Immature natural killer cell (primary cell): ENCODE data around the gene DIP2C. TPM values are rescaled to one million over a fixed set of nuclear protein-coding genes. Genes with fewer than 3 reads are reported as not detected.
"Not testable (repeated sequence)": the region's sequence is repeated elsewhere in the genome, so short reads cannot be mapped to it uniquely, and the experiment has no call there.

Experiments used
- DNase-seq, 3 donors: peaks; one replicate each; pipeline ENCODE4 v3.0.0; 2022; ENCODE audit warnings: mixed read lengths in 1 of 3
- H3K27ac Mint-ChIP-seq, 6 donors: one replicate each; pipeline ENCODE4 v1.8.0; 2020; ENCODE audit warnings: mixed read lengths in 6 of 6, mild to moderate bottlenecking in 5 of 6, inconsistent platforms in 4 of 6, moderate library complexity in 3 of 6
- H3K27me3 Mint-ChIP-seq, 3 donors: one replicate each; pipeline ENCODE4 v1.8.0; 2020 to 2021; ENCODE audit warnings: low read depth in 3 of 3, mild to moderate bottlenecking in 3 of 3, mixed read lengths in 3 of 3, moderate library complexity in 3 of 3, inconsistent platforms in 1 of 3
- H3K36me3 Mint-ChIP-seq, 3 donors: one replicate each; pipeline ENCODE4 v1.8.0; 2020; ENCODE audit warnings: mixed read lengths in 3 of 3, inconsistent platforms in 2 of 3, mild to moderate bottlenecking in 2 of 3
- H3K4me1 Mint-ChIP-seq, 2 donors: one replicate each; pipeline ENCODE4 v1.8.0; 2020; ENCODE audit warnings: inconsistent platforms in 2 of 2, mild to moderate bottlenecking in 2 of 2, mixed read lengths in 2 of 2, moderate library complexity in 1 of 2
- H3K4me3 Mint-ChIP-seq, 5 donors: one replicate each; pipeline ENCODE4 v1.8.0; 2020; ENCODE audit warnings: mild to moderate bottlenecking in 5 of 5, mixed read lengths in 5 of 5, inconsistent platforms in 3 of 5, moderate library complexity in 3 of 5
- H3K9me3 Mint-ChIP-seq, 6 donors: one replicate each; pipeline ENCODE4 v1.8.0; 2020; ENCODE audit warnings: mild to moderate bottlenecking in 6 of 6, mixed read lengths in 6 of 6, inconsistent platforms in 4 of 6, moderate library complexity in 3 of 6
- polyA plus RNA-seq, 3 donors: library from polyadenylated mRNA; unstranded; fragments of 300-500 nt; fragmentation: Illumina TruSeq; gene quantifications; one replicate each; pipeline ENCODE4 v1.2.3, GENCODE V29; 2021

Gene DIP2C
- polyA plus RNA-seq, 3 donors from 2014 or later = 0.06 to 0.41 TPM; not detected in 1

DNA sequence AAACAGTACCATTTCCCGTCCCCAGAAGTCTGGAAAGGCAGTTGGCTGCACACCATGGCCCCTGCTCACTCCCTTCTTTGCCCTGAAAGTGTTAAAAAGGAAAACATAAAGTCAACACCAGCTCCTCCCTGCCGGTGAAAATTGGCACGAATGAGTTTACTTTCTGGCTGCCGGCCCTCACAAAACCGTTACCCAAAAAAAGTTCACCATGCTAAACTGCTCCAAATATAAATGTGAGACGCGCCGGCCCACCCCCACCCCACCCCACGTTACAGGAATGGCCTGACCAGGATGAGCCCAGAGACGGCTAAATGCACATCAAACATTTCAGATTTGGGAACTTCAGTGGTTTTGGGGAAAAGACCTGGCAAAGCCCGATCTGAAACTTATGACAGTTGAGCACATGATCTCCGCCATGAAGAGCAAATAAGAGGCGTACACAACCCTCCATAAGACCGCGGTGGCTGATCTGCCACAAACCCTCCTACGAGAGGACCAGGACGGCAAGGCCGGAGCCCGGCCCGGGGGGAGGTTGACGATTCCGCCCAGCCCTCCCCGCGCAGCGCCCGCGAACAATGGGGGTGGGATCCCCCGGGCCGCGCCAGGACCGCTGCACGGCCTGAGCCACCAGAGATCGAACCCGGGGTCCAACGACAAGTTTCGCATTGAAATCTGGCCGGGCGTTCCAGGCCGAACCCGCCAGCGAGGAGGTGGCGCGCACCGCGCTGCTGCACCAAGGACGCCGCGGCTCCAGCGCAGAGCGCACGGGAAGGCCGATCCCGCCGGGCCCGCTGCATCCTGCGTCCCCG is 952 bp downstream of the DIP2C start:
- Mint-ChIP-seq H3K27me3 (peaks cover 9 to 19% (median 17%) of the 10 kb centered on the region in 3 donors), H3K9me3 (peaks cover 0 to 3% (median 0%) of the 10 kb centered on the region in 6 donors), H3K36me3 (no peaks in the 10 kb centered on the region), H3K27ac (no peak overlapping the region), H3K4me3 (peak overlapping the region in 2 of 5 donors; percentile 32 to 57), H3K4me1 (peaks cover 0 to 12% of the 10 kb centered on the region in 2 donors)
- no peak for DNase-seq

DNA sequence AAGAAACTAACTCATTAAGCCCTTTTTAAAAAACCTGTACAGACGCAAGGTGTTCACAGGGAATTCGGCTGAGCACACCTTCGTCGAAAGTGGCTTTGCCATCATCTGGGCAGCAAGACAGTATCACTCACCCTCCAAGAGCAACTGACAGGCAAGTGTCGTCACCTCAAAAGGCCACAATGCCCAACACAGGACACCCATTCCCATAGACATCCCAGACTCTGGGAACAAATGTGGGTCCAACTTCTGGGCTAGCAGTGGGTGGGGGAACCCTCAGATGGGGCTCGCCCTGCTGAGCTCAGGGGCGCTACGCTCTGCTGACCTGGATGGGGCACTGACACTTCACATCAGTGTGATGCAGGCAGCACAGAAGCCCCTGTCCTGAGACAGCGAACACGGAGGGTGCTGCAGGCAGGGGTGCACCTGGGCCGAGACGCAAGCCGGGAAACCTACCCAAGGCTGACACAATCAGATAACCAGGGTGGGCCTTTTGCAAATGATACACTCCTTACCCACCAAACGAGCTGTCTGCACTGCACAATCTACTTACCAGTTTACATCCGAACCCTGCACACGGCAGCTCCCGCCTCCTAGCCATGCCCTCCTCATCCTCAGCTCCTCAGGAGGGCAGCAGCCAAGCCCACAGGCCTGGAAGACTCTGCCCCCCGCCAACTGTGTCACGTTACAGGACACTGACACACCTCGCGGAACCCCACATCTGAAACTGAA is 1.7 kb downstream of the DIP2C start:
- peaks cover 0 to 12% of the 10 kb centered on the region in 2 donors for H3K4me1 Mint-ChIP-seq
- H3K9me3 Mint-ChIP-seq = peaks cover 0 to 3% (median 0%) of the 10 kb centered on the region in 6 donors
- H3K27ac Mint-ChIP-seq = no peak overlapping the region
- no peaks in the 10 kb centered on the region for H3K36me3 Mint-ChIP-seq
- DNase-seq = no peak
- peaks cover 9 to 21% (median 17%) of the 10 kb centered on the region in 3 donors for H3K27me3 Mint-ChIP-seq
- peak overlapping the region in 3 of 5 donors; percentile 26 to 49 (median 32) for H3K4me3 Mint-ChIP-seq

DNA sequence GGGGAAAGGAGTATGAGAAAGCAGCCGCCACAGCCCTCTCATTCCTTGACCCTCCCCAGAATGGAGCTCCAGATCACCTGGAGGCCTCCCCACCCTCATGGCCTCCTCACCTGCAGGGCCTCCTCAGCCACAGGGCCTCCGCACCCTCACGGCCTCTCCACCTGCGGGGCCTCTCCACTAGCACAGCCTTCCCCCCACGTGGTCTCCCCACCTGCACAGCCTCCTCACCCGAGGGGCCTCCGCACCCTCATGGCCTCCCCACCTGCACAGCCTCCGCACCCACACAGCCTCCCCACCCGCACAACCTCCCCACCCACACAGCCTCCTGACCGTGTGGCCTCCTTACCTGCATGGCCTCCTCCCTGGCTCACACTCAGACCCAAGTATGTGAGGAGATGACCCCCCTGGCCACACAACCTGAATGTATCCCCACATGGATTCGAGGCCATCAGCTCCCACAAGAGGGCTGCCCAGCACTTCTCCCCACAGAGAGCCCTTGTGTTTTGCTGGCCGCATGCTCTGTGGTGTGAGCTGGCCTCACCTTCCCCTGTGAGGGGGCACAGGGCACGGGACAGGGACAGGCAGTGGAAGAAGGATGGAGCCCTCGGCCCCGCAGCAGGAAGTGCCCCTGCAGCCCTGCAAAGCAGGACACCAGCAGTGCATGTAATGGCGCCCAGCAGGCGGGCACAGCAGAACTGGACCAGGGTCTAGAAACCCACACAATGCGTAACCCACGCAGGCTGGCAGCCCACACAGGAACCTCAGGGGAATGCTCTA is 3.1 kb downstream of the DIP2C start:
- Mint-ChIP-seq H3K4me1 (peaks cover 0 to 10% of the 10 kb centered on the region in 2 donors), H3K27me3 (peaks cover 6 to 15% (median 13%) of the 10 kb centered on the region in 3 donors), H3K36me3 (no peaks in the 10 kb centered on the region), H3K4me3 (no peak overlapping the region), H3K27ac (no peak overlapping the region), H3K9me3 (peaks cover 0 to 3% (median 0%) of the 10 kb centered on the region in 6 donors)
- no peak for DNase-seq

DNA sequence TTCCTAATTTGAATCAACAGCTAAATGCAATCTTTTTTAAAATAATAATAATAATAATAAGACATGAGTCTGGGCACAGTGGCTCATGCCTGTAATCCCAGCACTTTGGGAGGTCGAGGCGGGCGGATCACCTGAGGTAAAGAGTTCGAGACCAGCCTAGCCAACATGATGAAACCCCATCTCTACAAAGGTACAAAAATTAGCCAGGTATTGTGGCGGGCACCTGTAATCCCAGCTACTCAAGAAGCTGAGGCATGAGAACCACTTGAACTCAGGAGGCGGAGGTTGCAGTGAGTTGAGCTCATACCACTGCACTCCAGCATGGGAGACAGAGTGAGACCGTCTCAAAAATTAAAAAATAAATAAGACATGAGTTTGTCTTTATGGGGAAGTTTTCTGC is 3.9 kb downstream of the DIP2C start:
- H3K27me3 Mint-ChIP-seq = peaks cover 4 to 15% (median 13%) of the 10 kb centered on the region in 3 donors
- H3K4me3 Mint-ChIP-seq = no peak overlapping the region
- peaks cover 0 to 3% (median 0%) of the 10 kb centered on the region in 6 donors for H3K9me3 Mint-ChIP-seq
- peaks cover 0 to 8% of the 10 kb centered on the region in 2 donors for H3K4me1 Mint-ChIP-seq
- no peak overlapping the region for H3K27ac Mint-ChIP-seq
- H3K36me3 Mint-ChIP-seq = no peaks in the 10 kb centered on the region
- no peak for DNase-seq

DNA sequence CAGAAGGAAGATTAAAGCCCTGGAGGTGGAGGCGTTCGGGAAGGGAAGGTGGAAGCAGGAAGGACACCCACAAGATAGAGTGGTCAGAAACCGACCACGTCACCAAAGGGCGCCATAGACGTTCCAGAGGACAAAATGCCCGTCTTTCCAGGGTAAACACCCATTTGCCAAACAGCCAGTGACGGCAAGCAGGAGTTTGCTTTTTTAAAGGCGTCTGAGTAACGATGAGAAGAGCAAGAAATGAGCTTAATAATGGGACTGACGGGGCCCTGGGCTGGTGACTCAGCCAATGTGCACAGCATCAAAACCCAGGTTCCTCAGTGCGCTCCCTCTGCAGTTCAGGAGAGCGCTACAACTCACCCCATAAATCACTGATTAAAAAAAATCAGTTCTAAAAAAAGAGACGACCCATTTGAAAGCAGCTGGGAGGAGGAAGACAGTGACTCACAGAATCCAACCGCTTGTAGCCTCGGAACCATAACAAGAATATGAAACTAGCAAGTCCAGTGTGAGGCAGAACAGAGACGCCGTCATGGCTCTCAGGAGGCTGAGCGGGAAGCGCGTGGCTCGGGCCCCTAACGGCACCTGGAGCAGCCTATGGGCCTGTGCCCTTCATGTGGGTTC is 5.9 kb downstream of the DIP2C start:
- DNase-seq = no peak
- no peaks in the 10 kb centered on the region for H3K9me3 Mint-ChIP-seq
- no peak overlapping the region for H3K27ac Mint-ChIP-seq
- no peaks in the 10 kb centered on the region for H3K36me3 Mint-ChIP-seq
- H3K4me3 Mint-ChIP-seq = no peak overlapping the region
- H3K27me3 Mint-ChIP-seq = peaks cover 0 to 12% (median 11%) of the 10 kb centered on the region in 3 donors
- peaks cover 0 to 4% of the 10 kb centered on the region in 2 donors for H3K4me1 Mint-ChIP-seq

DNA sequence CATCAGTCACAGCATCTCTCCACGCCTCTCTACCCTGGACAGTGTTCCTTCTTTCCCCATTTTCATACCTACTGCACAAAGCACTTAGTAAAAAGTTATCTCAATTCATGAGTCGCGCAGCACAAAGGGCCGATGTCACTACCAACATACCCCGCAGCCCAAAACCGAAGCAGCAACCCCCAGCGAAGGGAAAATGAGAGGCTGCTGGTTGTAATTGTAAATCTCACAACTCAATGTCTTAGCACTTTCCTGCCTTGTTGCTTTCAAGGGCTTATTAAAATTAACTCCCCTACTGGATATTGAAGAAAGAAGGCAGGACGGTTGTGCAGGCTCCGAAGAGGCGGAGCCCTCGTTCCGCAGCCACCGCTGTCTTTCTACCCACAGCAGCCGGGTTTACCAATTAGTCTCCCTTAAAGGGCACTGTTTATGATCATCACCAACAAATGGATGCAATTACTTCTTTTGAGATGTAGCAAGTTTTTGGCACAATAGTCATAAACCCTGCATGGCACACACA is 6.5 kb downstream of the DIP2C start:
- DNase-seq = no peak
- peaks cover 0 to 4% of the 10 kb centered on the region in 2 donors for H3K4me1 Mint-ChIP-seq
- H3K27me3 Mint-ChIP-seq = peaks cover 0 to 12% (median 5%) of the 10 kb centered on the region in 3 donors
- no peak overlapping the region for H3K4me3 Mint-ChIP-seq
- H3K36me3 Mint-ChIP-seq = no peaks in the 10 kb centered on the region
- H3K27ac Mint-ChIP-seq = no peak overlapping the region
- H3K9me3 Mint-ChIP-seq = no peaks in the 10 kb centered on the region

DNA sequence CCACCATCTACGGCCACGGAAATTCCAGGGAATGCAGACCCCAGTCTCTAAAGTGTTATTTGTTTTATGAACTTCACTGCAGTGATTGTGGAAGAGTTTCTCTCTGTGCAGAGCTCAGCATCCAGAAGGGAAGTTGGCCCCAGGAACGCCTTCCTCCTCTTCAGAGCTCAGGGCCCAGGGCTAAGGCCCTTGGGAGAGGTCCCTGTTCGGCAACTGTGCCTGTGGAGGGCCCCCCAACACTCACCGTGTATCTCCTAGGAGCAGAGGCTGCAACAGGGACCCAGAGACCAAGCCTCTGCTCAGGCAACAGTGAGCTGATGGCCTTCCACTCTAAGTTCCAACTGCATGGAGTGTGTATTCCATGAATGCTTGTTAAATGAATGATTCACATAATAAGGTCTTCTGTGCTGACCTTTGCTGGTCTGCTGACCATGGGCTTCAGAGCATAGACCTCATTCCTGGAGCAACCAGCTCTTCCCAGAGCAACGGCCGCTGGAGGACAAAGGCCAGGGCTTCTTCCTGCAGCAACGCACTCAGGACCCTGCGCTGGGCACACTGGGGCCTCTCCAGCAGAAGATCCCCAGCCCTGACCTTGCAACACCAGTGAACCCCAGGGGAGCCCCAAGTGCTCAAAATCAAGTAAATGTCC is 7.7 kb downstream of the DIP2C start:
- Mint-ChIP-seq H3K9me3 (no peaks in the 10 kb centered on the region), H3K4me1 (peaks cover 0 to 7% of the 10 kb centered on the region in 2 donors), H3K4me3 (no peak overlapping the region), H3K27ac (no peak overlapping the region), H3K36me3 (no peaks in the 10 kb centered on the region), H3K27me3 (peaks cover 0 to 6% (median 0%) of the 10 kb centered on the region in 3 donors)
- no peak for DNase-seq

DNA sequence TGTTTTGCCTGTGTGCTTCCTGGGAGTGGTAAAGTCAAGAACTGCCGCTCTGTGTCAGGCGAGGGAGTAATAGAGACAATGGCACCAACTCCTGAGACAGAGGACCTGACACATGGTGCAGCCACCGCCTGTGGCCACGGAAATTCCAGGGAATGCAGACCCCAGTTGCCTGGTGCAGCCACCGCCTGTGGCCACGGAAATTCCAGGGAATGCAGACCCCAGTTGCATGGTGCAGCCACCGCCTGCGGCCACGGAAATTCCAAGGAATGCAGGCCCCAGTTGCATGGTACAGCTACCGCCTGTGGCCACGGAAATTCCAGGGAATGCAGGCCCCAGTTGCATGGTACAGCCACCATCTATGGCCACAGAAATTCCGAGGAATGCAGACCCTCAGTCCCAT is 8.7 kb downstream of the DIP2C start:
- no peak for DNase-seq
- Mint-ChIP-seq H3K27me3 (peaks cover 0 to 6% (median 0%) of the 10 kb centered on the region in 3 donors), H3K9me3 (no peaks in the 10 kb centered on the region), H3K4me3 (no peak overlapping the region), H3K36me3 (no peaks in the 10 kb centered on the region), H3K4me1 (peaks cover 0 to 10% of the 10 kb centered on the region in 2 donors), H3K27ac (no peak overlapping the region)

DNA sequence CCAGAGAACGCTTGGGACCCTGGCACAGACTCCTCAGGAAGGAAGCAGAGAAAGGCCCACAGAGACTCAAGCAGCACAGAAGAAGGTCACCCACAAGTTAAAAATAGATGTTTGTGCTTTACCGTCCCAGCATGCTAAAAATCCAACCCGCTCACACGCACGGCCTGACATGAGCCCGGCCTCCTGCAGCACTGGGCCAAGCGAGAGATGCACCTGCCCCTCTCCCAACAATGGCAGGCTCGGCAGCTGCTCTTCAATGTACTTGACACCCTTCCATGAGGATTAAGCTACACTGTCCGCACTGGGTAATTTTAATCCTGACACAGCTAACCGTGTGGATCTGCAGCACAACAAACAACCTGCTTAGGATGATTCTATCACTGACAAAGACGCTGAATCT is 9.3 kb downstream of the DIP2C start:
- Mint-ChIP-seq H3K9me3 (no peaks in the 10 kb centered on the region), H3K4me1 (peaks cover 0 to 10% of the 10 kb centered on the region in 2 donors), H3K4me3 (no peak overlapping the region)

DNA sequence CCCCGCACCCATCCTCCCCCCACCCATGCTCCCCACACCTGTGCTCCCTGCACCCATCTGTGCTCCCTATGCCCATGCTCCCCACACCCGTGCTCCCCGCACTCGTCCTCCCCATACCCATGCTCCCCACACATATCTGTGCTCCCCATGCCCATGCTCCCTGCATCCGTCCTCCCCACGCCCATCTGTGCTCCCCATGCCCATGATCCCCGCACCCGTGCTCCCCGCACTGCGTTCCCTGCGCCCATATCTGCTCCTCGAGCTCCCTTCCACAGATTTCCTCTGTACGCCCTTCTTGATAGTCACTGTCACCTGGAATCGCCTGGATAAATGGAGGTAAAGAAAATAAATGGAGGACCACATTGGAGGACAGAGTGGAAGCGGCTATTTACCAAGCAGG is 9.9 kb downstream of the DIP2C start:
- Mint-ChIP-seq H3K9me3 (no peaks in the 10 kb centered on the region), H3K4me1 (peaks cover 0 to 10% of the 10 kb centered on the region in 2 donors), H3K27me3 (peaks cover 1 to 6% (median 3%) of the 10 kb centered on the region in 3 donors), H3K4me3 (no peak overlapping the region), H3K27ac (no peak overlapping the region), H3K36me3 (no peaks in the 10 kb centered on the region)
- DNase-seq = no peak

More for the DNA sequence above, 9.3 kb downstream of the DIP2C start:
- peaks cover 1 to 6% (median 1%) of the 10 kb centered on the region in 3 donors for H3K27me3 Mint-ChIP-seq
- no peak for DNase-seq
- no peak overlapping the region for H3K27ac Mint-ChIP-seq
- no peaks in the 10 kb centered on the region for H3K36me3 Mint-ChIP-seq

DNA sequence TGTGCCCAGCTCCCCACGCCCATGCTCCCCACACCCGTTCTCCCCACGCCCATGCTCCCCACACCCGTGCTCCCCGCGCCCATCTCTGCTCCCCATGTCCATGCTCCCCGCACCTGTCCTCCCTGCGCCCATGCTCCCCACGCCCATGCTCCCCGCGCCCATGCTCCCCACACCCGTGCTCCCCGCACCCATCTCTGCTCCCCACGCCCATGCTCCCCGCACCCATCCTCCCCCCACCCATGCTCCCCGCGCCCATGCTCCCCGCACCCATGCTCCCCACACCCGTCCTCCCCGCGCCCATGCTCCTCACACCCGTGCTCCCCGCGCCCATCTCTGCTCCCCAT is 10.8 kb downstream of the DIP2C start:
- H3K4me1 Mint-ChIP-seq, H3K27ac Mint-ChIP-seq, H3K27me3 Mint-ChIP-seq, DNase-seq, H3K9me3 Mint-ChIP-seq, H3K4me3 Mint-ChIP-seq, H3K36me3 Mint-ChIP-seq: not testable (repeated sequence)

DNA sequence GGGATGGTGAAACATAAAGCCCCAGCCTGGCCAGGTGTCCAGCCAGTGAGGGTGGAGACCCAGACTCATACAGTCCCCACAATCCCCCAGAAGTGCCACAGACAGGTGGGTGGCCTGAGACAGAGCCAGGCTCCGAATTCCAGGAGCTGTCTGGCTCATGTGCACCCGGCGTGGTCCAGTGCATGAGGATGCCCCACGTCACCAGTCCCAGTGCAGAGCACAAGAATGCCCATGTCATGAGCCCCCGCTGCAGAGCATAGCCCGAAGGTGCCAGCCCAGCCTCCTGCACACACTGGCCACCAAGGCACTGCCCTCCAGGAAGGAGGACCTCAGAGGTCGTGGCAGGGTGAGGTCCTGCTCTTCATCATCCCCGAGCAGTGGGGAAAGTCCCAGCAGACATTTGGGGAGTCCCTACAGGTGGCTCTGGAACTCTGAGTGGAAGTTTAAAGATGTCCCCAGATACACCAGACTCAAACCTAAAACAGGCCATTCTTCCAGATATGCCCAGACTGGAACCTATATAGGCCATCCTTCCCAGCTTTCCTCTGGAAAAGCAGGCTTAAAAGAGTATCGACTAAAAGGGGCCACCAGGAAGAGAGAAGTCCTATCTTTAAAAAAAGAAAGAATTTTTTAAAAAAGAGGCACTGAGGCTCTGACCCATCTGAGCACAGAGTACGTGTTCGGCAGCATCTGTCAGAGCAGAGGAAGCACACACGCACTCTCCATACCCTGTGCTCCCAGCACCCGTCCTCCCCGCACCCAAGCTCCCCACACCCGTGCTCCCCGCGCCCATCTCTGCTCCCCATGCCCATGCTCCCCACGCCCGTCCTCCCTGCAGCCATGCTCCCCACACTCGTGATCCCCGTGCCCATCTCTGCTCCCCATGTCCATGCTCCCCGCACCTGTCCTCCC is 11.5 kb downstream of the DIP2C start:
- no peak for DNase-seq
- Mint-ChIP-seq H3K4me3 (no peak overlapping the region), H3K4me1 (peaks cover 0 to 10% of the 10 kb centered on the region in 2 donors), H3K27ac (no peak overlapping the region), H3K36me3 (no peaks in the 10 kb centered on the region), H3K27me3 (peaks cover 0 to 6% (median 1%) of the 10 kb centered on the region in 3 donors), H3K9me3 (no peaks in the 10 kb centered on the region)
